PC-9 (cell line): ENCODE measurements around the gene PDZD7. TPM values are rescaled to one million over a fixed set of nuclear protein-coding genes. Genes with fewer than 3 reads are reported as not detected.

Source experiments
- BruUV-seq: library from RNA; stranded (reverse); fragments of 400-500 nt; replicated peaks from 2 replicates; lab custom pipeline; 2021; lab: Mats Ljungman, UMichigan
- CTCF ChIA-PET: fragments of 300-600 bp; sonication (Branson Sonifier 250); formaldehyde crosslinking; loops from one replicate; lab custom pipeline; 2022; ENCODE audit warnings: antibody characterized with exemption; lab: Charles Lee
- POLR2A ChIA-PET: fragments of 300-600 bp; sonication (Branson Sonifier 250); formaldehyde crosslinking; loops from one replicate; lab custom pipeline; 2022; ENCODE audit warnings: antibody characterized with exemption; ENCODE audit not compliant: unreplicated experiment; lab: Charles Lee
- DNase-seq, 2 experiments: peaks; one replicate each; pipeline versions ENCODE4 v3.0.0 to v3.0.0-alpha.2; 2015 to 2022; ENCODE audit warnings: mixed read lengths in 1 of 2
- H2AFZ ChIP-seq: fragments of 200-600 bp; sonication (generic); 2 replicates; pipeline ENCODE4 v1.8.1; 2017; ENCODE audit warnings: antibody characterized with exemption
- H3F3A ChIP-seq: fragments of 200-600 bp; sonication (generic); 2 replicates; pipeline ENCODE4 v1.8.1; 2017; ENCODE audit warnings: antibody characterized with exemption, mild to moderate bottlenecking, low read depth; ENCODE audit not compliant: insufficient read depth
- H3K27ac ChIP-seq: fragments of 200-600 bp; sonication (generic); 2 replicates; pipeline ENCODE4 v1.6.1; 2016; ENCODE audit warnings: mixed run types
- H3K27me3 ChIP-seq: fragments of 200-600 bp; sonication (generic); 2 replicates; pipeline ENCODE4 v1.6.1; 2016; ENCODE audit warnings: low read depth, mixed run types; ENCODE audit not compliant: insufficient read depth
- H3K36me3 ChIP-seq: fragments of 200-600 bp; sonication (generic); 2 replicates; pipeline ENCODE4 v1.6.1; 2016; ENCODE audit warnings: low read depth, mixed run types
- H3K4me1 ChIP-seq: fragments of 200-600 bp; sonication (generic); replicated peaks from 2 replicates; pipeline ENCODE4 v1.6.1; 2016; ENCODE audit warnings: mixed run types; ENCODE audit not compliant: insufficient read depth
- H3K4me2 ChIP-seq: fragments of 200-600 bp; sonication (generic); 2 replicates; pipeline ENCODE4 v1.6.1; 2017; ENCODE audit warnings: mixed run types
- H3K4me3 ChIP-seq: fragments of 200-600 bp; sonication (generic); 2 replicates; pipeline ENCODE4 v1.6.1; 2016; ENCODE audit warnings: mixed run types
- H3K79me2 ChIP-seq: fragments of 200-600 bp; sonication (generic); 2 replicates; pipeline ENCODE4 v1.6.1; 2017; ENCODE audit warnings: low read depth, mixed run types
- H3K9me2 ChIP-seq: fragments of 200-600 bp; sonication (generic); 2 replicates; pipeline ENCODE4 v1.8.1; 2017; ENCODE audit warnings: mild to moderate bottlenecking; ENCODE audit not compliant: insufficient read depth
- H3K9me3 ChIP-seq: fragments of 200-600 bp; sonication (generic); 2 replicates; pipeline ENCODE4 v1.8.1; 2016; ENCODE audit warnings: low read depth; ENCODE audit not compliant: insufficient read depth
- H4K20me1 ChIP-seq: fragments of 200-600 bp; sonication (generic); 2 replicates; pipeline ENCODE4 v1.8.1; 2017; ENCODE audit not compliant: insufficient read depth
- EZH2 ChIP-seq: fragments of 200-600 bp; sonication (generic); IDR thresholded peaks from 2 replicates; pipeline ENCODE4 v1.8.0; 2017; ENCODE audit warnings: antibody characterized with exemption, low read depth
- intact Hi-C: fragments of 100-400 bp; cut with micrococcal nuclease; formaldehyde crosslinking; loops from one replicate; pipeline ENCODE4 v1.10.0; 2022; ENCODE audit not compliant: unreplicated experiment
- total RNA-seq: library from RNA; stranded (reverse); gene quantifications from 2 replicates; pipeline ENCODE4 v1.2.3, GENCODE V29; 2021
- TF ChIP-seq, protein P1 (sequence below): fragments of 200-600 bp; sonication (generic); conservative IDR thresholded peaks from 2 replicates; pipeline ENCODE4 v1.6.1; 2017; ENCODE audit warnings: mixed run types, antibody characterized with exemption, mild to moderate bottlenecking, moderate library complexity

PDZD7 gene
- total RNA-seq, 1 experiment from 2014 or later = 2.8 TPM

- no TSS peak for BruUV-seq
- peaks cover 5% of the 10 kb centered on the region for H3K4me1 ChIP-seq
- H3K9me3 ChIP-seq = no peaks in the 10 kb centered on the region
- H3K79me2 ChIP-seq = no peaks in the 10 kb centered on the region
- POLR2A ChIA-PET = no interaction called here
- no peak overlapping the region for H3K4me3 ChIP-seq
- H2AFZ ChIP-seq = no peak overlapping the region
- TF ChIP-seq EZH2 = no peak
- TF ChIP-seq, protein P1, sequence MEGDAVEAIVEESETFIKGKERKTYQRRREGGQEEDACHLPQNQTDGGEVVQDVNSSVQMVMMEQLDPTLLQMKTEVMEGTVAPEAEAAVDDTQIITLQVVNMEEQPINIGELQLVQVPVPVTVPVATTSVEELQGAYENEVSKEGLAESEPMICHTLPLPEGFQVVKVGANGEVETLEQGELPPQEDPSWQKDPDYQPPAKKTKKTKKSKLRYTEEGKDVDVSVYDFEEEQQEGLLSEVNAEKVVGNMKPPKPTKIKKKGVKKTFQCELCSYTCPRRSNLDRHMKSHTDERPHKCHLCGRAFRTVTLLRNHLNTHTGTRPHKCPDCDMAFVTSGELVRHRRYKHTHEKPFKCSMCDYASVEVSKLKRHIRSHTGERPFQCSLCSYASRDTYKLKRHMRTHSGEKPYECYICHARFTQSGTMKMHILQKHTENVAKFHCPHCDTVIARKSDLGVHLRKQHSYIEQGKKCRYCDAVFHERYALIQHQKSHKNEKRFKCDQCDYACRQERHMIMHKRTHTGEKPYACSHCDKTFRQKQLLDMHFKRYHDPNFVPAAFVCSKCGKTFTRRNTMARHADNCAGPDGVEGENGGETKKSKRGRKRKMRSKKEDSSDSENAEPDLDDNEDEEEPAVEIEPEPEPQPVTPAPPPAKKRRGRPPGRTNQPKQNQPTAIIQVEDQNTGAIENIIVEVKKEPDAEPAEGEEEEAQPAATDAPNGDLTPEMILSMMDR = no peak
- peaks cover 13% of the 10 kb centered on the region; the same call in 1 of the 2 replicates for H3F3A ChIP-seq
- CTCF ChIA-PET = interaction anchor here (0.7 to 1.0 kb wide), 4 partner anchors 16 to 127 kb away, joined by 3 to 6 read pairs (median 3); no protein-coding TSS in a partner anchor
- H4K20me1 ChIP-seq = no peaks in the 10 kb centered on the region
- no peak overlapping the region for H3K27ac ChIP-seq
- H3K9me2 ChIP-seq = no peaks in the 10 kb centered on the region
- no peak overlapping the region for H3K4me2 ChIP-seq
- intact Hi-C loops = loop anchor here (1.0 to 10.0 kb wide), 4 partner anchors 21 to 580 kb away; no protein-coding TSS in a partner anchor
- no peaks in the 10 kb centered on the region for H3K36me3 ChIP-seq
- H3K27me3 ChIP-seq = no peaks in the 10 kb centered on the region
- DNase-seq = peak in 1 of 2 experiments; percentile 65
Observed at GRCh38 chr10:101014966-101015581, 15.9 kb downstream of the PDZD7 start.

GRCh38 chr10:101014230-101014884 lies 16.6 kb downstream of the PDZD7 start:
- H3K4me1 ChIP-seq = peaks cover 5% of the 10 kb centered on the region
- no peaks in the 10 kb centered on the region for H3K36me3 ChIP-seq
- H3K9me2 ChIP-seq = no peaks in the 10 kb centered on the region
- TF ChIP-seq, protein P1 = peak; percentile 76
- TF ChIP-seq EZH2 = no peak
- peaks cover 13% of the 10 kb centered on the region; the same call in 1 of the 2 replicates for H3F3A ChIP-seq
- no peaks in the 10 kb centered on the region for H3K27me3 ChIP-seq
- BruUV-seq = no TSS peak
- H3K4me3 ChIP-seq = no peak overlapping the region
- no peak overlapping the region for H2AFZ ChIP-seq
- ChIA-PET POLR2A (interaction anchor here (0.7 kb wide), 1 partner anchor 84 kb away, joined by 3 read pairs; no protein-coding TSS in a partner anchor), CTCF (interaction anchor here (0.6 to 1.0 kb wide), 4 partner anchors 16 to 52 kb away, joined by 3 to 6 read pairs (median 4); partner anchors contain the start of genes PDZD7 and SFXN3)
- no peak overlapping the region for H3K27ac ChIP-seq
- intact Hi-C loops = loop anchor here (1.0 to 10.0 kb wide), 4 partner anchors 20 to 580 kb away; no protein-coding TSS in a partner anchor
- no peak overlapping the region for H3K4me2 ChIP-seq
- no peaks in the 10 kb centered on the region for H3K79me2 ChIP-seq
- H3K9me3 ChIP-seq = no peaks in the 10 kb centered on the region
- DNase-seq = peak in 1 of 2 experiments; percentile 70
- no peaks in the 10 kb centered on the region for H4K20me1 ChIP-seq

DNA sequence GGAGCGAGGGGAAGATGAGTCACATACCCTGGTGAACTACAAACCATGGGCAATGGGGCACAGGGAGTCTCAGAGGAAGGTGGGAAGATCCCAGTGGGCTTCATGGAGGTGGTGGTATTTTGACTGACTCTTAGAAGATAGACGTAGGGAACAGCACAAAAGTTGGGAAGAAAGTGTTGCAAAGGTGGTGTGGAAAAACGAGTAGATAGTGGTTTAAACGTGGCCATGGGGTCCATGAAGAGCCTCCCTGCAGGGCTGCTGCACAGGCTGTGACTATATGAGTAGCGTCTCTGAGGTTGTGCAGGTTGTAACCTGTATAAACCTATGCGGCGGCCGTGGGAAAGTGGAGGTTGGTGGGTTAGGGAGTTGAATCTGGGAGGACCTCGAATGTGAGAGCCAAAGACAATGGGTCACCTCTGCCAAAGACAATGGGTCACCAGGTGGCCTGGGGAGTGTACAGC lies 17.5 kb downstream of the PDZD7 start:
- H3K27me3 ChIP-seq = no peaks in the 10 kb centered on the region
- H3K9me3 ChIP-seq = no peaks in the 10 kb centered on the region
- ChIA-PET CTCF (interaction anchor here (0.6 kb wide), 1 partner anchor 54 kb away, joined by 6 read pairs; no protein-coding TSS in a partner anchor), POLR2A (interaction anchor here (0.6 kb wide), 1 partner anchor 495 kb away, joined by 5 read pairs; no protein-coding TSS in a partner anchor)
- H3F3A ChIP-seq = peaks cover 13% of the 10 kb centered on the region; the same call in 1 of the 2 replicates
- H3K9me2 ChIP-seq = no peaks in the 10 kb centered on the region
- intact Hi-C loops = loop anchor here (1.0 to 10.0 kb wide), 4 partner anchors 12 to 579 kb away; no protein-coding TSS in a partner anchor
- TF ChIP-seq EZH2 = no peak
- TF ChIP-seq, protein P1 = no peak
- DNase-seq = no peak
- 0 out of 2 replicates have a peak overlapping the region, but pooled peaks have one; percentile 6 for H3K4me2 ChIP-seq
- H4K20me1 ChIP-seq = no peaks in the 10 kb centered on the region
- H3K27ac ChIP-seq = no peak overlapping the region
- H3K79me2 ChIP-seq = no peaks in the 10 kb centered on the region
- no peak overlapping the region for H3K4me3 ChIP-seq
- no peaks in the 10 kb centered on the region for H3K36me3 ChIP-seq
- BruUV-seq = no TSS peak
- H3K4me1 ChIP-seq = peaks cover 5% of the 10 kb centered on the region
- no peak overlapping the region for H2AFZ ChIP-seq
